GM08714 (cell line): ENCODE results near the gene PFDN1.

Experiments used
- H3K4me3 ChIP-seq: fragments of 200-500 bp; sonication (Bioruptor generic); 2 replicates; pipeline ENCODE4 v1.5.1; 2014; ENCODE audit warnings: mild to moderate bottlenecking, low read length, inconsistent platforms
- ZNF274 ChIP-seq: IDR thresholded peaks from 2 replicates; pipeline ENCODE4 v1.6.1; 2012; ENCODE audit warnings: mild to moderate bottlenecking, low read depth, low read length

The PFDN1 gene

DNA sequence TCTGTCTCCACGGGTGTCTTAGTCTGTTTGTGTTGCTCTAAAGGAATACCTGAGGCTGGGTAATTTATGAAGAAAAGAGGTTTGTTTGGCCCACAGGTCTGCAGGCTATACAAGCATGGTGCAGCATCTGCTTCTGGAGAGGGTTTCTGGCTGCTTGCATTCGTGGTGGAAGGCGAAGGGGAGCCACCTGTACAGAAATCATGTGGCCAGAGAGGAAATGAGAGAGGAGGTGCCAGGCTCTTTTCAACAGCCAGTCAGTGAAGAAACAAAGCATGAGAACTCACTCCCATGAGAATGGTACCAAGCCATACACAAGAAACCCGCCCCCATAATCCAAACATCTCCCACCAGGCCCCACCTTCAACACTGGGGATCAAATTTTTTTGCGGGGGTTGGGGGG is 53.4 kb downstream of the PFDN1 start:
- TF ChIP-seq ZNF274 = no peak
- H3K4me3 ChIP-seq = no peak overlapping the region

DNA sequence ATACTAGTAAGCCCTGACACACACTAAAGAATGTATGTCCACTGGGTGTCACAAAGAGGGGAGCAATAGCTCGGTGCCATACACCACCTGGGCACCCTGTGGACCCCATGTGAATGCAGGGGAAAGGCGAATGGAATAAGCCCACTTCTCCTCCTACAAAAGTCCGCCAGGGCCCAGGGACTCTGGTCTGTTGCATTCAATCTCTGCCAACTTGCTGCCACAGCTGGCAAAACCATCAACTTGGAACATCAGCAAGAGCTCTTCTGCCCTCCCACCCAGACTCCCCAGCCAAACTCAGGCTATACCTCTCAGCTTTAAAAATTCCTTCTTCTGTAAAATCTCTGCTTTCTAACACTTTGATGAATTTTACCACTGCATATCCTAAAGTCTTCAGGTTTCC is 54.5 kb downstream of the PFDN1 start:
- no peak overlapping the region for H3K4me3 ChIP-seq
- TF ChIP-seq ZNF274 = no peak

- no peak for TF ChIP-seq ZNF274
- H3K4me3 ChIP-seq = no peak overlapping the region
Measured at GRCh38 chr5:140246378-140247122, 56.4 kb downstream of the PFDN1 start.

- no peak overlapping the region for H3K4me3 ChIP-seq
- no peak for TF ChIP-seq ZNF274
Measured at GRCh38 chr5:140245926-140246325, 57.0 kb downstream of the PFDN1 start.

- TF ChIP-seq ZNF274 = no peak
Measured at GRCh38 chr5:140245341-140245740, 57.6 kb downstream of the PFDN1 start.

GRCh38 chr5:140244525-140245025 is 58.3 kb downstream of the PFDN1 start:
- H3K4me3 ChIP-seq = no peak overlapping the region

More at GRCh38 chr5:140245341-140245740, 57.6 kb downstream of the PFDN1 start:
- H3K4me3 ChIP-seq = no peak overlapping the region

GRCh38 chr5:140243706-140244250 is 59.1 kb downstream of the PFDN1 start:
- TF ChIP-seq ZNF274 = no peak

More at GRCh38 chr5:140244525-140245025, 58.3 kb downstream of the PFDN1 start:
- TF ChIP-seq ZNF274 = no peak

DNA sequence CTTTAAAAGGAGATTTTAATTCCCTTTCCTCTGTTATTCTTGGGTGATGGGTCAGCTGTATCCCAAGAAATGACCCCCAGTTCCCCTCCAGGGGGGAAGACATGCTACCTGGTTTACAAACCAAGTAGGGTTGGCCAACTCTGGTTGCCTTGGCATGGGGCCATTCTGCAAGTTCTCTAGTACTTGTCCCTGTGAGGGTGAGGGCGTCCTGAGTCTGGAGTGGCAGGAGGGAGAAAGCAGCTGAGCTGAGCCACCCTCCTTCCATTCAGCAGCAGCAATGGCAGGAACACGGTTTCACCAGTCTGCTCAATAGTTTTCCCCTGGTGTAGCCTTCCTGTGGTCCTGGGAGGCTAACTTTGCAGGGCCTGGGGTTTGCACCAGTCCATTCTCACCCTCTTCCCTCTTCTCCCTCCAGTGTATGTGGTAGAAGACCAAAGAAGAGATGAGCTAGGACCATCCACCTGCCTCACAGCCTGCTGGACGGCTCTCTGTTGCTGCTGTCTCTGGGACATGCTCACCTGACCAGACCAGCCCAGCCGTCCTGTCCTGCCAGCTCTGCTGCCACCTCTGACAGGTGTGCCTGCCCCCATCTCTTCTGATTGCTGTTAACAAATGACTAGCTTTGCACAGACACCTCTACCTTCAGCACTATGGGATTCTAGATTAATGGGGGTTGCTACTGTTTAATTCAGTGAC is 59.9 kb downstream of the PFDN1 start:
- TF ChIP-seq ZNF274 = no peak
- no peak overlapping the region for H3K4me3 ChIP-seq

More at GRCh38 chr5:140243706-140244250, 59.1 kb downstream of the PFDN1 start:
- H3K4me3 ChIP-seq = no peak overlapping the region

GRCh38 chr5:140242099-140242498 is 60.8 kb downstream of the PFDN1 start:
- H3K4me3 ChIP-seq = no peak overlapping the region
- TF ChIP-seq ZNF274 = no peak

- no peak for TF ChIP-seq ZNF274
- no peak overlapping the region for H3K4me3 ChIP-seq
Measured at GRCh38 chr5:140240987-140241706, 61.8 kb downstream of the PFDN1 start.

DNA sequence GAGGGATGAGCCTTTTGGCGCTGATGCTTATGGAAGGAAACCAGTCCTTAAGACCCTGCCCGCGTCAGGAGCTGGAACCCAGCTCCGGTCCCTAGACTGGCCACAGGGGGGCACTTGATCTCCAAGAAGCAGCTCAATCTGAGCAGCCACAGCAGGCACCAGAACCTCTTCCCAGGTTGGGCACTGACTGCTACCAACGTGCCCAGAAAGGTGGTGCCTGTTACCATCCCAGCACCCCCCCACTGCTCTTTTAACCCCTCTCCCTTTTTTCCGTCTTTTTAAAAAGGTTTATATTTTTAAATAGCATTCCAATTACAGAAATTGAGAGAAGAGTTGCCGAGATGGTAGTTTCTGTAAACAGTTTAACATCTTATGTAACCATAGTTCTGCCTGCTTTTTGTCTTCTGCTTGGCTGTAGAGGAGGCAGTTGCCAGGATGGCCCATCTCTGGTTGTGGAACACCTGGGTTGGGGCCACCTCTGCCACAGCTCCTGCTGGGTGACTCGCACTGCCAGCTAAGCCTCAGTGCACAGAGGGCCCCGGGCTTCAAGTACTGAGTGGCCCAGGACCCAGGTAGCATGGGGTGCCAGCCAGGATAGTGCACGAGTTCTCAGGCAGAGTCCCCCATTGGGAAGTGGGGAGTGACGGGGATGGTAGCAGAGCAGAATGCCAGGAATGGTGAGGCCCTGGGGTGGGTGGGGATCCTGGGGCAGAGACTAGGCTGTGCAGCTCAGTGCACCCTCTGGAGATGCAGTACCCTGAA is 62.8 kb downstream of the PFDN1 start:
- TF ChIP-seq ZNF274 = no peak

GRCh38 chr5:140239461-140239860 is 63.4 kb downstream of the PFDN1 start:
- TF ChIP-seq ZNF274 = no peak
- no peak overlapping the region for H3K4me3 ChIP-seq

More for the DNA sequence above, 62.8 kb downstream of the PFDN1 start:
- H3K4me3 ChIP-seq = no peak overlapping the region

DNA sequence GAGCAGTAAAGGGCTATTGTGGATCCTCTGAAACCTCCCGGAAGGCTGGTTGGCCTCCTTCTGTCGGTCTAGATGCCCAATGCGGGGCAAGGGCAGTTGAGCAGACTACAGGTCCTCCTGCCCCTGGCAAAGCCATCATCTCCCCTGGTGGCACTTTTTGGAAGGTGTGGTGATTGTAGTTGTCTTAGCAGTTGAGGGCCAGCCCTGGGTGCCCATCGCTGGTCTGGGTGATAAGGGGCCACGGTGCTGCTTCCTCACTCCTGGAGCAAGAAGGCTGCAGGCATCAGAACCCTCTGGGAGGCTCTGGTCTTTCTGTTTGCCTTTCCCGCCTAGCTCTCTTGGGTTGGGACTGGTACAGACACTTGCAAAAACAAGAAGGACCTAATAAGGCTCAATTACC is 64.1 kb downstream of the PFDN1 start:
- H3K4me3 ChIP-seq = no peak overlapping the region
- TF ChIP-seq ZNF274 = no peak
